H9 (cell line): Measurements from ENCODE around the gene LBX2. TPM values are rescaled to one million over a fixed set of nuclear protein-coding genes. Genes with fewer than 3 reads are reported as not detected.
A peak's percentile ranks its signal among the peaks of the same experiment; 100 is the strongest.

Experiments used
- DNase-seq: peaks from one replicate; pipeline ENCODE4 v3.0.0-alpha.2; 2017
- H2AFZ ChIP-seq: one replicate; pipeline ENCODE4 v1.6.1; 2013; ENCODE audit warnings: mild to moderate bottlenecking, low read length, control low read depth, moderate library complexity
- H2AK5ac ChIP-seq: 2 replicates; pipeline ENCODE4 v1.6.1; 2013; ENCODE audit warnings: low read length, control low read depth, mixed read lengths; ENCODE audit not compliant: insufficient read length
- H2BK120ac ChIP-seq: one replicate; pipeline ENCODE4 v1.6.1; 2013; ENCODE audit warnings: low read depth, mild to moderate bottlenecking, low read length, control low read depth, inconsistent platforms; ENCODE audit not compliant: poor library complexity, severe bottlenecking
- H2BK12ac ChIP-seq: 2 replicates; pipeline ENCODE4 v1.6.1; 2013; ENCODE audit warnings: low read length, control low read depth, mixed read lengths, low read depth; ENCODE audit not compliant: insufficient read length
- H2BK15ac ChIP-seq: 2 replicates; pipeline ENCODE4 v1.6.1; 2013; ENCODE audit warnings: low read depth, low read length, control low read depth
- H2BK20ac ChIP-seq: one replicate; pipeline ENCODE4 v1.6.1; 2013; ENCODE audit warnings: low read depth, mild to moderate bottlenecking, low read length, control low read depth, inconsistent platforms; ENCODE audit not compliant: poor library complexity, severe bottlenecking
- H2BK5ac ChIP-seq: 2 replicates; pipeline ENCODE4 v1.6.1; 2013; ENCODE audit warnings: low read length, control low read depth, mixed read lengths; ENCODE audit not compliant: insufficient read length
- H3K14ac ChIP-seq: 2 replicates; pipeline ENCODE4 v1.6.1; 2013; ENCODE audit warnings: low read length, control low read depth; ENCODE audit not compliant: insufficient read depth
- H3K18ac ChIP-seq: 2 replicates; pipeline ENCODE4 v1.6.1; 2013; ENCODE audit warnings: low read depth, mild to moderate bottlenecking, mixed read lengths, low read length, control low read depth; ENCODE audit not compliant: insufficient read length
- H3K23ac ChIP-seq: 2 replicates; pipeline ENCODE4 v1.6.1; 2013; ENCODE audit warnings: low read length, control low read depth, mixed read lengths, low read depth; ENCODE audit not compliant: insufficient read length
- H3K23me2 ChIP-seq: 2 replicates; pipeline ENCODE4 v1.6.1; 2013; ENCODE audit warnings: low read depth, mild to moderate bottlenecking, mixed read lengths, low read length, control low read depth; ENCODE audit not compliant: insufficient read length, poor library complexity, severe bottlenecking
- H3K27ac ChIP-seq: 2 replicates; pipeline ENCODE4 v1.5.1; 2013; ENCODE audit warnings: low read length, control low read depth, mixed read lengths, low read depth; ENCODE audit not compliant: insufficient read length
- H3K27me3 ChIP-seq: 2 replicates; pipeline ENCODE4 v1.6.1; 2013; ENCODE audit warnings: low read length, control low read depth, inconsistent platforms; ENCODE audit not compliant: insufficient read depth
- H3K4ac ChIP-seq: 2 replicates; pipeline ENCODE4 v1.6.1; 2013; ENCODE audit warnings: low read depth, mild to moderate bottlenecking, control low read depth, inconsistent platforms, low read length, moderate library complexity
- H3K4me1 ChIP-seq: 2 replicates; pipeline ENCODE4 v1.6.1; 2013; ENCODE audit warnings: low read length, control low read depth, inconsistent platforms; ENCODE audit not compliant: insufficient read depth
- H3K4me2 ChIP-seq: 2 replicates; pipeline ENCODE4 v1.6.1; 2013; ENCODE audit warnings: low read length, control low read depth, mixed read lengths; ENCODE audit not compliant: insufficient read length, insufficient read depth
- H3K56ac ChIP-seq: 2 replicates; pipeline ENCODE4 v1.6.1; 2013; ENCODE audit warnings: low read depth, mild to moderate bottlenecking, mixed read lengths, low read length, control low read depth; ENCODE audit not compliant: insufficient read length
- H3K79me1 ChIP-seq: 2 replicates; pipeline ENCODE4 v1.6.1; 2013; ENCODE audit warnings: low read depth, mild to moderate bottlenecking, moderate library complexity, low read length, control low read depth, inconsistent platforms; ENCODE audit not compliant: insufficient read depth, poor library complexity, severe bottlenecking
- H3K79me2 ChIP-seq: 2 replicates; pipeline ENCODE4 v1.6.1; 2013; ENCODE audit warnings: low read length, control low read depth, inconsistent platforms; ENCODE audit not compliant: insufficient read depth
- H3K9ac ChIP-seq: 2 replicates; pipeline ENCODE4 v1.6.1; 2013; ENCODE audit warnings: low read length, control low read depth, mixed read lengths; ENCODE audit not compliant: insufficient read length; ENCODE audit errors: extremely low read depth
- H3K9me3 ChIP-seq: one replicate; pipeline ENCODE4 v1.6.1; 2013; ENCODE audit warnings: low read depth, low read length, inconsistent platforms; ENCODE audit not compliant: control insufficient read depth
- H3T11ph ChIP-seq: one replicate; pipeline ENCODE4 v1.6.1; 2013; ENCODE audit warnings: mild to moderate bottlenecking, low read length, control low read depth, inconsistent platforms
- H4K20me1 ChIP-seq: one replicate; pipeline ENCODE4 v1.6.1; 2013; ENCODE audit not compliant: control insufficient read depth, insufficient read length, insufficient read depth
- H4K5ac ChIP-seq: 2 replicates; pipeline ENCODE4 v1.6.1; 2013; ENCODE audit warnings: low read depth, mild to moderate bottlenecking, mixed read lengths, low read length, control low read depth; ENCODE audit not compliant: insufficient read length
- H4K8ac ChIP-seq: replicated peaks from 2 replicates; pipeline ENCODE4 v1.6.1; 2013; ENCODE audit warnings: low read length, control low read depth, mixed read lengths, low read depth; ENCODE audit not compliant: insufficient read length
- H4K91ac ChIP-seq: 2 replicates; pipeline ENCODE4 v1.6.1; 2013; ENCODE audit warnings: low read depth, mild to moderate bottlenecking, moderate library complexity, mixed read lengths, low read length, control low read depth; ENCODE audit not compliant: insufficient read length
- H3K27ac Mint-ChIP-seq, 3 experiments: 2 replicates in 2 of 3; 3 replicates in 1 of 3; pipeline ENCODE4 v1.8.0; 2020 to 2021; ENCODE audit warnings: mixed read lengths in 3 of 3, mild to moderate bottlenecking in 1 of 3, moderate library complexity in 1 of 3
- H3K27me3 Mint-ChIP-seq: 2 replicates; pipeline ENCODE4 v1.8.0; 2021; ENCODE audit warnings: low read depth, mild to moderate bottlenecking, moderate library complexity, mixed read lengths
- H3K36me3 Mint-ChIP-seq, 3 experiments: 2 replicates in 2 of 3; 3 replicates in 1 of 3; pipeline ENCODE4 v1.8.0; 2020 to 2021; ENCODE audit warnings: low read depth in 3 of 3, mixed read lengths in 3 of 3; ENCODE audit not compliant: insufficient read depth in 1 of 3
- H3K4me1 Mint-ChIP-seq, 2 experiments: 2 replicates each; pipeline ENCODE4 v1.8.0; 2020; ENCODE audit warnings: mixed read lengths in 2 of 2
- H3K4me3 Mint-ChIP-seq, 2 experiments: 2 replicates in 1 of 2; 3 replicates in 1 of 2; pipeline ENCODE4 v1.8.0; 2020 to 2021; ENCODE audit warnings: mild to moderate bottlenecking in 2 of 2, mixed read lengths in 2 of 2, moderate library complexity in 1 of 2
- H3K9me3 Mint-ChIP-seq, 2 experiments: 2 replicates in 1 of 2; 3 replicates in 1 of 2; pipeline ENCODE4 v1.8.0; 2020; ENCODE audit warnings: mild to moderate bottlenecking in 2 of 2, mixed read lengths in 2 of 2, moderate library complexity in 1 of 2
- CTCF ChIP-seq: fragments of 200-600 bp; sonication (generic); conservative IDR thresholded peaks from 3 replicates; pipeline ENCODE4 v1.8.0; 2021; ENCODE audit warnings: antibody characterized with exemption, mild to moderate bottlenecking
- WGBS: extraction: QIAGEN DNeasy Blood & Tissue Kit; methylation state at CpG from one replicate; pipeline ENCODE4 v1.1.7; 2013; ENCODE audit warnings: missing lambda C conversion rate, low lambda C conversion rate, mixed read lengths; ENCODE audit not compliant: insufficient read length; ENCODE audit errors: extremely low coverage; 5-methylcytosine and 5-hydroxymethylcytosine counted together
- total RNA-seq: library from RNA; stranded (reverse); gene quantifications from 2 replicates; pipeline ENCODE4 v1.2.1, GENCODE V29; 2021

The LBX2 gene
- total RNA-seq, 1 experiment from 2014 or later, result 1.1 TPM

- no peak overlapping the region for H2BK15ac ChIP-seq
- peaks cover 31% of the 10 kb centered on the region for H3K23me2 ChIP-seq
- Mint-ChIP-seq H3K4me3 (peak overlapping the region; percentile 72 to 85), H3K27me3 (peaks cover 81% of the 10 kb centered on the region), H3K36me3 (peaks cover 24 to 33% (median 24%) of the 10 kb centered on the region in 3 experiments), H3K27ac (no peak overlapping the region), H3K9me3 (peaks cover 3 to 5% of the 10 kb centered on the region in 2 experiments; a peak in 3 of 5 replicates), H3K4me1 (peaks cover 59 to 67% of the 10 kb centered on the region in 2 experiments)
- no peak overlapping the region for H3K14ac ChIP-seq
- no peaks in the 10 kb centered on the region for H3K79me1 ChIP-seq
- H2BK12ac ChIP-seq, result no peak overlapping the region
- no peak overlapping the region for H4K5ac ChIP-seq
- no peak overlapping the region for H2AFZ ChIP-seq
- WGBS, result no CpG with 5 or more reads among the region's 45 CpGs
- no peak overlapping the region for H2BK120ac ChIP-seq
- peak overlapping the region; percentile 54 for H3K4me2 ChIP-seq
- H3K79me2 ChIP-seq, result no peaks in the 10 kb centered on the region
- peaks cover 64% of the 10 kb centered on the region for H3K27me3 ChIP-seq
- H4K20me1 ChIP-seq, result no peaks in the 10 kb centered on the region
- no peak overlapping the region for H2AK5ac ChIP-seq
- no peak overlapping the region for H3K9ac ChIP-seq
- H3K4me1 ChIP-seq, result peaks cover 4% of the 10 kb centered on the region; the same call in 1 of the 2 replicates
- H4K8ac ChIP-seq, result no peak overlapping the region
- no peak for TF ChIP-seq CTCF
- no peaks in the 10 kb centered on the region for H3K9me3 ChIP-seq
- H3K18ac ChIP-seq, result no peak overlapping the region
- no peak overlapping the region for H3K4ac ChIP-seq
- no peak overlapping the region for H2BK20ac ChIP-seq
- no peak overlapping the region for H2BK5ac ChIP-seq
- DNase-seq, result no peak
- no peak overlapping the region for H3T11ph ChIP-seq
- no peak overlapping the region for H3K23ac ChIP-seq
- H3K27ac ChIP-seq, result no peak overlapping the region
- no peak overlapping the region for H4K91ac ChIP-seq
- no peak overlapping the region for H3K56ac ChIP-seq
Measured at GRCh38 chr2:74503506-74504475, 4.4 kb upstream of the LBX2 start.
